Ramos (cell line): ENCODE measurements around the gene ZBTB7C.

Source experiments
- in situ Hi-C: fragments of 300-500 bp; cut with MboI; formaldehyde crosslinking; loops from one replicate; pipeline ENCODE4 v1.14.3; 2022; ENCODE audit warnings: low sequenced_read_pairs; ENCODE audit not compliant: unreplicated experiment

The ZBTB7C gene

DNA sequence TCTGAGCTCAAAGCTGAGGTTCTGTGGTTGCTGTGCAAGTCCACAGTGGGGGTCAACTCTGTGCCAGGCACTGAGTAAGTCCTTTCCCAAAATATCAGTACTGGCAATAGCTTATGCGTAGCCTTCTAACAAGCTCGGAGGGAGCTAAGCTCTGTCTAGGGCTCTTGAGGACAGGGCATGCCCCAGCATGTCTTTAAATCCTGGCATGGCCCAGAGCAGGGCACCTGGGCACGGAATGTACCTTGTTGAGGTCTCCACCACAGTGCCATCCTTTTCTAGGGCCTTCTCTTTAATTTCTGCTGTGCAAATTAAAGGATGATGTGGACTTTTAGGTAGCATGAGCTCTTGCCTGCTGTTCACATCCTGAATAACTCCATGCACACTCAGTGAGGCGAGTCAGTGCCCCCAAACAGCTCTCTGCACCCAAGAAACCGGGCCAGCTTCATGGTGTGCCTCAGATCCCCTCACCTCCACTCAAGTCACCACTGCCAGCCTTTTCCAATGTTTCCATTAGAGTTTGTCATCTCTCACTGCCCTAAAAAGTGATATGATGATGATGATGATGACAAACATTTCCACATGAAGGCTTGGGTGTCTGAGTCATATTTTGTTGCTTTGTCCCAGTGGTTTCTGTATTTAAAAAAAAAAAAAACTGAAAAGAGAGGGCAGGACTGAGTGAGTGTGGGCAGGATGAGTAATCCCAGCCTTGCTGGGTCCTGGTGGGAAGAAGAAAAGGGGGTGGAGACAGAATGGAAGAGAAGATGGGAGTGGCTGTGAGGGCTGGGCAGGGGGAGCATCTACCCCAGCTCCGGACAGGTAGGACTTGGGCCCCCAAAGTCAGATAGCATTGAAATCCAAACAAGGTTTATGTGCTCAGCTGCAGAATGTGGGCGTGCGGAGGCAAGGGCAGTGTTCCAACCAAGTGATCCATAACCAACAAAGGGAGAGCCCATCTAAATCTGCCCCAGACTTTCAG is 78.9 kb downstream of the ZBTB7C start:
- in situ Hi-C loops, result no loop called here

GRCh38 chr18:48328473-48329210 is 80.5 kb downstream of the ZBTB7C start:
- in situ Hi-C loops, result no loop called here

DNA sequence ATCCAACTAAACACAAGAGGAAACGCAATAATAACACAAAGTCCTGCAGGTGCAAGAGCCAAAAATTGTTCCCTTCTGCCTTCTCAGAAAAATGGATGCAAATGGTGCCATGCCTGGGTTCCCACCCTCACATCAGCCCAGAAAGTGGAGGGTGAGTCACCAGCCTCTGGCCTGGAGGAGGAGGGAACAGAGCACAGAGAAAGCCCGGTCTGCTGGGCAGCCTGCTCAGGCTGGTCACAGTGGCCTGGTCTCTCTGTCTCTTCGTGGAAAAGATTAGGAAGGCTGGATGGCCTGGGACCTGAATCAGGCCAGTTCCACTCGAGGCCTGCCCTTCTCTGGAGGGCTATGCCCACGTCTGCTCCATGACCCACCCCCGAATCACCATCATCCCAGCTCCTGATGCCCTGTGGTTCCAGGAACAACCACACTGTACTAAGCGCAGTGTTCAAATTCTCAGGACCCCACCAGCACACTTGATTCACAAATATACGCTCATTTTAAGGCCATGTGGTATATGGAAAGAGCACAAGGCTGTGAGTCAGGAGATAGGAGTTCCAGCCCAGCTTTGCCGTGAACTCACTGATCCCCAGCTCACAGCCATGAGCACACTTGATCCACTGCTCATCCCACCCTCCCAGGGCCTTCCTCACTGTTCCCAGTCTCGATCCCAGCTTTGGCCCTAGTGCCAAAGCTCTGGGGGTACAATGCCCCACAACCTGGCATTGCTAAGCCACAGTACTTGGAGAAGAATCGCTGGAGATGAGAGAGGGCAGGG is 82.1 kb downstream of the ZBTB7C start:
- in situ Hi-C loops, result no loop called here

DNA sequence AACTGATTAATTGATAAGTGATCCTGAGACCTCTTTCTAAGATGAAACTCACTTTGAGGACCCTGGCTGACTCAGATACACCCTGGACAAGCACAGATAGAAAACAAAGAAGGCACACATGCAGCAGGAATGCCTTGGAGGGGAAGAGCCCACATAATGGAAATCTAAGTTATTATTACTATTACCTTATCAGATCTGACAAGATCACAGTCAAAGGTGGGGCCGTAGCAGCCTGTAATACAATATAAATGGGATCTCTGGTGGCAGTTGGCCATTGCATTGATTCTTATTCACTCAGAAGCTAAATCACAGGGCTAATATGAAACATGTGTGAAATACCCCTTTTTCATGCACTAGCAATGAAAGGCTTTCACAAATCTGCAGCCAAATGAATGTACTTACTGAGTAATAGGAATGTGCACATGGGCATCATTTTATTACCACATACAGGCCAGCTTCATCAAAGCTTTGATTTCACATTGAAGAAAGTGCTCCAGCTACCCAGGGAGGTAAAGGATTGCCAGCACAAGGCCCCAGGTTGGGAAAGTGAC is 84.0 kb downstream of the ZBTB7C start:
- in situ Hi-C loops, result no loop called here

DNA sequence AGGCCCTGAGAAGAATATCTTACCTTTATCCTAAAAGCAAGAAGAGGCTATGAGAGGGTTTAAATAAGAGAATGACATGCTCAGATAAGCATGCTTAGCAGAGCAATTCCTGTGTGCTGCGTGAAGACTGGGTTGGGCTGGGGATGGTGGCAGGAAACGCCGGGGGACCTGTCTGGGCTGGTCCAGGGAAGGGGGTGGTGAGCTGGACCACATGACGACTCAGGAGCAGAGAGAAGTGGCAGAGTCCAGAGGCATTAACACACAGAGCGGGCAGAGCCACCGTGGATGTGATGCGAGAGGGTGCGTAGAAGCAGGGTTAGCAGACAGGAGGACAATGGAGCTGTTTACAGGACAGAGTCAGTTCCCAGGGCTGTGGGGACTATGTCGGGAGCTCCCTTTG is 84.5 kb downstream of the ZBTB7C start:
- in situ Hi-C loops, result no loop called here

DNA sequence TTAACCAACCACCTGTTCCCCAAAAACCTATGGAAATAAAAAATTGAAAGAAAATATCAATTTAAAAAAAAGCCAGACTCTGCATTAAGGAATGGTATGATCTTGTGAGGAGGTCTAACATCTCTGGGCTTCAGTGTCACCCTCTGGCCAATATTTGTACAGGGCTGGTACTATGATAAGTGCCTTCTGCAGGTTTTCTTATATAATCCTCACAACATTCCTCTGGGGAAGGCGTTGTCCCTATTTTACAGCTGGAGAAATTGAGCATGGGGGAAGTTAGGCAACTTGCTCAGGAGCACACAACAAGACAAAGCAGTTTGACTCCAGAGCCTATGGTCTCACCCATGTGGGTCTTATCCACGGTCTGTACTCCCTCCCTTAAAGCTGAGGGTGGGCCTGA is 86.0 kb downstream of the ZBTB7C start:
- in situ Hi-C loops, result no loop called here

- in situ Hi-C loops, result no loop called here
These were observed 87.6 kb downstream of the ZBTB7C start for GRCh38 chr18:48321536-48321935.

GRCh38 chr18:48321121-48321520 is 88.1 kb downstream of the ZBTB7C start:
- in situ Hi-C loops, result no loop called here

DNA sequence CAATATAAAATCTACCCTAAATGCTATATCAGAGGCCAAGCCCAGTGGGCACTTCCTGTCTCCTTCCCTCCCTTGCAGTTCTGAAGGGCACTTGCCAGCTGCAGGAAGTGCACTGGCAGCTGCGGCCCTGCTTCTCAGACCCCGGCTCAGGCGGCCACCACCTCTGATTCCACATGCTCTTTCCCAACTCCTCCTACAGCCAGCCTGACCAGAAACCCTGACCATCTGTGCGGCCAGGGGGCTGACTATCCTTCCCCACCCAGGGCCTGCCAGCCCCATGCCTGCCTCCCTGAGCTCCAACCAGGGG is 88.6 kb downstream of the ZBTB7C start:
- in situ Hi-C loops, result no loop called here

GRCh38 chr18:48319801-48320638 is 89.2 kb downstream of the ZBTB7C start:
- in situ Hi-C loops, result no loop called here

- in situ Hi-C loops, result no loop called here
These were observed 90.7 kb downstream of the ZBTB7C start for GRCh38 chr18:48318436-48318835.

DNA sequence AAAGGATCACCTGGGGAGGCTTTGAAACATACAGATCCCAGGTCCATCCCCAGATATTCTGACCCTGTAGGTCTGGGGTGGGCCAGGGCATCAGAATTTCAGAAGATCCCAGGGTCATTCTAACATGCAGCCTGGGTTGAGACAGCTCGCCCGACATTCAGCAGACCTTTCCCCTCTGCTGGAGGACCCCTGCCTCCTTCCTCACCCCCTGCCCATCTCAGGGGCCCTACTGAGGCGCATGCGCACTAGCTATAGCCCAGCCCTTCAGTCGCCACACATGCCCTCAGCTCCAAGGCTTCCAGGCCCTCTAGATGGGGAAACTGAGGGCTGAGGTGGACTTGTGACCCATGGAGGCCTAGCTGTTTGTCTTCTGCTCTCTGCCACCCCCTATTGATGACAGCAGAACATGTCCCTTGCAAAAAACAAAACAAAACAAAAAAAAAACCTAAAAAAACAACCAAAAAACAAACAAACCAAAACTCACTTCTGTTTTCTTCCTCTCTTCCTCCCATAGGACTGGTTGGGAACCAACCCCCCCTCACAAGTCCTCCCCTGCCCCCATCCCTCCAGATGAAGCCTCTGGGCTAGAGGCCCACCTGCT is 91.3 kb downstream of the ZBTB7C start:
- in situ Hi-C loops, result no loop called here

DNA sequence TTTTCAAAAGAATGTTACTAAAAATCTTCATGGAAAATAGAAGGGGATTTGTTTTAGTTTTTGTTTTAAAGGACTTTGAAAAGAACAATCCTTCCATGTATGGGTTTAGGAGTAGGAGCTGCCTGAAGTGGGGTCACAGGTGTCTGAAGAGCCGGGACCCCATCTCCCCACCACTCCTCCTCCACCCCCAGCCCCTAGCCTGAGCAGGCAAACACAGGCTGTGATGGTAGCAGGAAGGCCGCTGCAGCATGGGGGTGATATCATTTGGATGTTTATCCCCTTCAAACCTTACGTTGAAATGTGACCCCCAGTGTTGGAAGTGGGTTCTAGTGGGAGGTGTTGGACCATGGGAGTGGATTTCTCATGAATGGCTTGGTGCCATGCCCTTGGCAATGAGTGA is 93.0 kb downstream of the ZBTB7C start:
- in situ Hi-C loops, result no loop called here

GRCh38 chr18:48314690-48315089 is 94.5 kb downstream of the ZBTB7C start:
- in situ Hi-C loops, result no loop called here

DNA sequence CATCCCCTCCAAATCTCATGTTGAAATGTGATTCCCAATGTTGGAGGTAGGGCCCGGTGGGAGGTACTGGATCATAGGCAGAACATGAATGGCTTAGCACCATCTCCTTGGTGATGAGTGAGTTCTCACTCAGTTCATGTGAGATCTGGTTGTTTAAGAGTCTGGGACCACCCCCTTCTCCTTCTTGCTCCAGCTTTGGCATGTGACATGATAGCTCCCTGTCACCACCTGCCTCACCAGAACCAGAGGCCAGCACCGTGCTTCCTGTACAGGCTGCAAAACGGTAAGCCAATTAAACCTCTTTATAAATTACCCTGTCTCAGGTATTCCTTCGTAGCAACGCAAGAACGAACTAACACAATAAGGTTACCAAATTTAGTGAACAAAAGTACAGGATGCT is 95.4 kb downstream of the ZBTB7C start:
- in situ Hi-C loops, result no loop called here

GRCh38 chr18:48312066-48312465 is 97.1 kb downstream of the ZBTB7C start:
- in situ Hi-C loops, result no loop called here

GRCh38 chr18:48310999-48311398 is 98.2 kb downstream of the ZBTB7C start:
- in situ Hi-C loops, result no loop called here

DNA sequence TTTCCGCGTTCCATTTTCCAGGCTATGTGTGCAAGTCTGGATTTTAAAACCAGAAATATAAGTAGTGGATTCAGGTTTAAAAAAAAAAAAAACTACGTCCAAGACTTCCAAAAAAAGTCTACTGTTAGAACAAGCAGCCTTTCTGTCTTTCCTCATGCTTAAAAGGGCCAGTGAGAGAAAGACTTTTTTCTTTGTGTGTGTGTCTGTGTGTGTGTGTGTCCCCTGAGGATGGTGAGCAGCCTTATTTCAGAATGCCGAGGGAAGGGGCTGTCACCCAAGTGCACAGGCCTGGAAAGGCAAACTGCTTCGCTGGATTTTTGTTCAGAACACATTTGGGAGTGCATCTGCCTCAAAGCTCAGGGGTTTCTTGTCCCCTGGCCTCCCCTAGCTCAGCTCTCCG is 98.8 kb downstream of the ZBTB7C start:
- in situ Hi-C loops, result no loop called here
